Omental fat pad (tissue), 4 donors: Measurements from ENCODE around the gene AP5Z1. TPM values are rescaled to one million over a fixed set of nuclear protein-coding genes. Genes with fewer than 3 reads are reported as not detected.

Source experiments
- ATAC-seq: fragments of 150-250 bp; one replicate; pipeline ENCODE4 v1.9.1; 2016; ENCODE audit warnings: mild to moderate bottlenecking, moderate library complexity; ENCODE audit not compliant: low FRiP score
- DNase-seq: peaks from one replicate; pipeline ENCODE4 v3.0.0-alpha.2; 2019; ENCODE audit warnings: low spot score
- total RNA-seq, 4 donors: library from RNA; depleted of rRNA; stranded (reverse); fragments of >200 nt; gene quantifications; one replicate each; pipeline ENCODE4 v1.1.0, GENCODE V29; 2016
- TF ChIP-seq, protein P1 (sequence below), 3 donors: fragments of 450-650 bp; IDR thresholded peaks; one replicate each; pipeline ENCODE4 v1.5.1; 2016 to 2017; ENCODE audit warnings: antibody characterized with exemption in 3 of 3, mild to moderate bottlenecking in 3 of 3, moderate library complexity in 2 of 3

The AP5Z1 gene
- total RNA-seq, 4 donors from 2014 or later: 14.8 to 36.9 (median 28.1) TPM

- ATAC-seq: no peak
- no peak for DNase-seq
- TF ChIP-seq, protein P1, sequence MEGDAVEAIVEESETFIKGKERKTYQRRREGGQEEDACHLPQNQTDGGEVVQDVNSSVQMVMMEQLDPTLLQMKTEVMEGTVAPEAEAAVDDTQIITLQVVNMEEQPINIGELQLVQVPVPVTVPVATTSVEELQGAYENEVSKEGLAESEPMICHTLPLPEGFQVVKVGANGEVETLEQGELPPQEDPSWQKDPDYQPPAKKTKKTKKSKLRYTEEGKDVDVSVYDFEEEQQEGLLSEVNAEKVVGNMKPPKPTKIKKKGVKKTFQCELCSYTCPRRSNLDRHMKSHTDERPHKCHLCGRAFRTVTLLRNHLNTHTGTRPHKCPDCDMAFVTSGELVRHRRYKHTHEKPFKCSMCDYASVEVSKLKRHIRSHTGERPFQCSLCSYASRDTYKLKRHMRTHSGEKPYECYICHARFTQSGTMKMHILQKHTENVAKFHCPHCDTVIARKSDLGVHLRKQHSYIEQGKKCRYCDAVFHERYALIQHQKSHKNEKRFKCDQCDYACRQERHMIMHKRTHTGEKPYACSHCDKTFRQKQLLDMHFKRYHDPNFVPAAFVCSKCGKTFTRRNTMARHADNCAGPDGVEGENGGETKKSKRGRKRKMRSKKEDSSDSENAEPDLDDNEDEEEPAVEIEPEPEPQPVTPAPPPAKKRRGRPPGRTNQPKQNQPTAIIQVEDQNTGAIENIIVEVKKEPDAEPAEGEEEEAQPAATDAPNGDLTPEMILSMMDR (IDR thresholded peaks at IDR 0.05): no peak
These were observed 28.2 kb downstream of the AP5Z1 start for GRCh38 chr7:4803397-4804241.

- ATAC-seq: peak; percentile 17
- TF ChIP-seq, protein P1 (IDR thresholded peaks at IDR 0.05): no peak
These were observed 29.9 kb downstream of the AP5Z1 start for GRCh38 chr7:4805110-4805983.

DNA sequence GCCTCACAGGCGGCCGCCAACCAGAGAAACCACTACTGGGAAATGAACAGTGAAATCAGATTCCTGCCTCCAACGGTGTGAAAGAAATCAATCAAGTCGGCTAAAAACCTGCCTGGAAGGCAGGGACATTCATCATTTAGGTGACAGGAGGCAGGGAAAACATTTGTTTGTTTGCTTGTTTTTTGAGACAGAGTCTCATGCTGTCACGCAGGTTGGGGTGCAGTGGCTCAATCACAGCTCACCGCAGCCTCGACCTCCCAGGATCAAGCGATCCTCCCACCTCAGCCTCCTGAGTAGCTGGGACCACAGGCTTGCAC lies 30.5 kb downstream of the AP5Z1 start:
- TF ChIP-seq, protein P1 (IDR thresholded peaks at IDR 0.05): no peak
- DNase-seq: no peak

More at GRCh38 chr7:4805110-4805983, 29.9 kb downstream of the AP5Z1 start:
- DNase-seq: no peak

GRCh38 chr7:4806983-4807597 lies 31.7 kb downstream of the AP5Z1 start:
- ATAC-seq (no peak), DNase-seq (no peak)
- TF ChIP-seq, protein P1 (IDR thresholded peaks at IDR 0.05): no peak

More for the DNA sequence above, 30.5 kb downstream of the AP5Z1 start:
- no peak for ATAC-seq

GRCh38 chr7:4807598-4808016 lies 32.2 kb downstream of the AP5Z1 start:
- ATAC-seq: no peak
- no peak for DNase-seq
- TF ChIP-seq, protein P1 (IDR thresholded peaks at IDR 0.05): no peak

- no peak for DNase-seq
- TF ChIP-seq, protein P1 (IDR thresholded peaks at IDR 0.05): no peak
- no peak for ATAC-seq
These were observed 32.6 kb downstream of the AP5Z1 start for GRCh38 chr7:4808026-4808425.
